ENCODE results near the gene GPR161.

Gene GPR161

DNA sequence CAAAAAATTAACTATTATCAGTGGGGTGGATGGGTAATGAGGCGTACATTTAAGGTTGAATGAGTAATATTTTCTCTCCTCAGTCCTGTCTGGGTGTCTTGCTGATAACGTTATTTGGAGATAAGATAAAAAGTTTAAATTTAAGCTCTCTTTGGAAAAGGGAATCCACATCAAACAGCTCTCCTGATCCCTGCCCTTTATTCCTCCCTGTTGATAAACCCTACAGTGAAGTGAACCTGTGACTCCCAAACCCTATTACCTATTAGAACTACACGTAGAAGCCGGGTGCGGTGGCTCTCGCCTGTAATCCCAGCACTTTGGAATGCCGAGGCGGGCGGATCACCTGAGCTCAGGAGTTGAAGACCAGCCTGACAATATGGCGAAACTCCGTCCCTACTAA is 9.9 kb upstream of the GPR161 start:
- no peak for DNase-seq

DNA sequence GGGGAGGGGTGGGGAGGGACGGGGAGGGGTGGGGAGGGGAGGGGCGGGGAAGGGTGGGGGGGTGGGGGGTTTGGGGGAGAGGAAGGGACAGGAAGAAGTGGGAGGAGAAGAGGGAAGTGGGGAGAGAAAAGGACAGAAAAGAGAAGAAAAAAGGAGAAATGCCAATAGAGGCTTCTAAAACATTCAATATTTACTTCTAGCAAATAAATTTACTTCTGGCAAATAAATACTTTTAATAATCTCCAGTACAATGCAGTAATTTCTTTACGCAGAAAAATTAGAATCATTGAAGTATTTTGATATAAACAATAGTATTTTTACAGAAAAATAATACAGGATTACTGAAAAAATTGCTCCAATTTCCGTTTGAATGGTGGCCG is 9.4 kb upstream of the GPR161 start:
- DNase-seq: no peak

DNA sequence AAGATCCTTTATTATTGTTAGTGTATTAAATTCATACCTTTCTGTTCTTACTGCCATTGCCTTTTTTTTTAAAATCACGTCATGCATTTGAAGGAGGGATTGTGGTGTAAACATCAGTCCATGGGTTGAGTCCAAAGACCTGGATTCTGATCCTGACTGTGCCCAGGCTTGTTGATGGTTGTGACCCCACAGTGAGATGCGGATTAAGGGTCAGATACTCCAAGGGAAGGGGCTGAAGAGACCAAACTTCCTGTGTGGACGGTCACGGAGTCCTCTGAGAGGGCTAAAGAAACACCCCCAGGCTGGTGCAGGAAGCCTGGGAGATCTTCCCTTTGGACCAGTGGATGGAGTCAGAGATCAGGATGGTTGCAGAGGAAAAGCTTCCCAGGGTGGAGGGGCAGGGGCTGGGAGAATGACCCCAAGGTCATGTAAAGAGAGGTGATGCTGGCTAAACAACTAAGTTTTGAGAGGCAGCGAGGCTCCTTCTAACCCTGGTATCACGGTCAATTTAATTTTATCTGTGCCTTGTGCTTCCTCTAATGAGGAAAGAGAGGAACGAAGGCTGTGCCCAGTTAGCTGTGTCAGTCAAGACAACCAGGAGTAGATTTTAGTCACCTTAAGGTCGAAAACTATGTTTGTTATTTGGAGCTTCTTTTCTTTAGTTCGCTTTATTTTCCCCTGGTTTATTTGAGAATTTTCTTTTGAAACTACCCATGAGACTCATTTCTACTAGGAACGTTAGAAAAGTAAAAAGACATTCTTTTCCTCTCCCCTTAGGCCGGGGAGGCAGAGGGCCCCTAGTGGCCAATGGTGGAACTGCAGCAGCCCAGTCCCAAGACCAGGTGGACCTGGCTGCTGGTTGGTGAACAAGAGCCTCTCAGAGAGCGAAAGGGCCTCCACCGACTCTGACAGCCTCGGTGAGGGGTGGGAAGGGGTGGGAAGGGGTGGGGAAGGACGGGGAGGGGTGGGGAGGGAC is 8.7 kb upstream of the GPR161 start:
- peak; percentile 62 for DNase-seq

DNA sequence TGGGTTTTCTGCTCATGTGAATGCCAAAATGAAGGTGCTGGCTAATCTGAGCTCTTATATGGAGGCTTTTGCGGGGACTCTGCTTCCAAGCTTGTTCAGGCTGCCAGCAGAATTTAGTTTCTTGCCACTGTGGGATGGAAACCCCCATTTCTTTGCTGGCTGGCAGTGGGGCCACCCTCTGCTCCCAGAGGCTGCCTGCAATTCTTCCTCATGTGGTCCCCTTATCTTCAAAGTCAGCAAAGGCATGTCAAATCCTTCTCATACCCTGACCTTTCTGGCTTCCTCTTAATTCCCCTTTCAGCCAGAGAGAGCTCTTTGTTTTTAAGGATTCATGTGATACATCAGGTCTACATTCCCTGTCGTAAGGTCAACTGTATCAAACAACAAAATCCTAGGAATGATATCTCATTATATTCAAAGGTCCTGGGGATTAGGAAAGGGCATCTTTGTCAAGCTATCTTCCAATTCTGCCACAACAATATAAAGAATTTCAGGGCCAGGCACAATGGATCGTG is 5.2 kb upstream of the GPR161 start:
- DNase-seq: no peak

DNA sequence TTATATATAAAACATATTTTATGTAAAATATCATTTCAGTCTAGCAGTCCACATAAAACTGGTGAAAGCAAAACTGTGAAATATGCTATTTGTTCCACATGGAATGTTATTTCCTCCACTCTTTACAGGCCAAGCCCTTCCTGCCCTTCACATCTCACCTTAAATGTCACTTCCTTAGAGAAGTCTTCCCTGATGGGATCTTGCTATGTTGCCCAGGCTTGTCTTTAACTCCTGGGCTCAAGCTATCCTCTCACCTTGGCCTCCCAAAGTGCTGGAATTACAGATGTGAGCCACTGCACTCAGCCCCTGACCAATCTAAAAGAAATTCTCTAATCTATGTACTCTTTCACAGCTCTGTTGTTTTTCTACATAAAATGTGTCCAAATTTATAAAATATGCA is 2.3 kb upstream of the GPR161 start:
- no peak for DNase-seq

DNA sequence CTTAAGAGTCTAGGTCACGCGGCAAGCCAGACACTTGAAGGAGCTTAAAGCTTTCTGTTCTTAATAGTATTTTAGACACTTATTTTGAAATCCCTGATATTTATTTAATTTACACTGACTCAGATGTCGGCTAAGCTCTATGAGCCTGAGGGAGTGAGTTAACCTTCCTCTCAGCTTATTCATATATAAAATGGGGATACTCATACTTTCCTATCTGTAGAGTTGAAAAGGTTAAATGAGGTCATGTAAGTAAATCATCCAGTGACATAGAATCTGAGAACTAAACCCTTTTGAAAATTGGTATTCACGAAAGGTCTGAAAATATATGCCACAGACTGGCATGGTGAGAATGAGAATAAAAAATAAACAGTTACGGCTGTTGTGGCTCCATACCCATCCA is 1.4 kb upstream of the GPR161 start:
- DNase-seq: no peak

DNA sequence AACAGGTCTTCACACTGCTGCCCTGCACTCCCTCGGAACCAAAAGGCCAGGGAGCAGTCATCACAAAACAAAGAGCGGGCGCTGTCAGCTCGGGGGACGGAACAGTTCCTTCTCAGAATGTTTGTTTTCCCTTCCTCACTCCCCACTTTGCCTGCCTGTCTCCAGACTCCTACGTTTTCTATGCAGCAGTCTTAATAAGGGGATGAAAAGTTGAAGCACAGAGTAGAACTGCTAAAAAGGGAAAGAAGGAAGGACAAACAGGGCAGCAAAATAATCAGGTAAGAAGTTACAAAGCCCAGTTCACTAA is 738 bp upstream of the GPR161 start:
- no peak for DNase-seq

DNA sequence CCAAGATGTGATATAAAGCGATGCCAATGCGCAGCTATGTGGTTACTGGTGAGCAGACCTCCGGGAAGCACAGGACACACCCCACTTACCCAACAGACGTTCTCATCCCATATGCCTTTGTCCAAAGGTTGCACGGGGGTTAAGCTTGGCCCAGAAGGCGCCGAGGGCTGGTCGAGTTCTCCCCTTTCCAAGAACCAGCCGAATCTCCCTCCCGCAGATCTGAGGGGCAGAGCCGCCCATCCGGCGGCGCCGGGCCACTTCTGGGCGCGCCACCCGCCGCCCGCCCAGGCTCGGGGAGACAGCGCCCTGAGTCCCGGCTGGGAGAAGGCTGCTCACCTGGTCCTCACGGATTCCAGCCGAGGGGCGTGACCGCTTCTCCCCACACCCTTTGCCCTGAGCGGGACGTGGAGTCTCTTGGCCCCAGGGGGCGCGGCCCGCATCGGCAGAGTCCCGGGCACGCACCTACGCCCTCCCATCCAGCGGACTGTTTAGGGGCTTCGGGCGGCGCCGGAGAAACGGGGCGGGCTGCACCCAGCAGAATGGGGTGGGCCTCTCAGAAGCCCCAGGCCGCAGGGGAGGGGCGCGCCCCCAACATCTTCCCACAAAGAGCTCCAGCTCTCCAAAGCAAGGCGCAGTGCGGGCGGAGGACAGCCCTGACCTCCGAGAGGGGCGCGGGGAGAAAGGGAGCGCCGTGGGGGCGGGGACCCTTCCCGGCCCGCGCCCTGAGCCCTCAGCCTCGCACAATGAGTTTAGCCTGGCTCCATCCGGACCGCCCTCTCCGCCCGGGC is 615 bp downstream of the GPR161 start:
- no peak for DNase-seq

DNA sequence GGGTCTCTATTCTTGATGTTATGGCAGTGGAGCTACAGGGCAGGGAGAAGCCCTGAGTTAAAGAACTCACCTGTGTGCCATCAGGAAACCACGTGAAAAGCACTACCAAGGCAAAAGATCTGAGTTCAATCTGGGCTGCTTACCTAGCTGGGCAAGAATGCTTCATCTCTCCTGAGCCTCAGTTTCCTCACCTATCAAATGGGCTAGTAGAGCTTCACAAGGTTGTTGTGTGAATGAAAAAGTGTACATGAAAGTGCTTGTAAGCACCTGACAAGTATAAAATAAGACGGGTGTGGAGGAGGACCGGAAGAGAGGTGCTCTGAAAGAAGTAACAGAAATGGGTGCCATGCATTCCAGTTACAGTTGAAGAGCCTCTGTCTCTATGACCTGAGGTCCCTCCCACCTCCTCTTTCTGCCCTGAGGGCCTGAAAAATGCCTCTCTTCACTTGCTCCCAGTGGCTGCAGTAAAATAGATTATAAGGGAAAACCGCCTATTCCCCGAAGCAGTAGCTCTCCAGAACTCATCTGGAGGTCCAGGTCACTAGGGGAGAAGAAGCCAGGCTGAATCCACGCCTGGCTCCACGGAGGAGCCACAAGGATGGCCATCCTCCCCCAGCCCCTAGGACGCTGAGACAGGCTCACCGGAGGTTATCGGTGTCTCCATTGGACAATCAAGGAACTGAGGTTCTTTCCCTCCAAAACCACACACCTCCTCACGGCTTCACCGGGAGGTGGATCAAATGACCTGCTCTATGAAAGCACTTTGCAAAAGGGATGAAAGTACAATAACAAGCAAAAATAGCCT is 1.4 kb downstream of the GPR161 start:
- no peak for DNase-seq

DNA sequence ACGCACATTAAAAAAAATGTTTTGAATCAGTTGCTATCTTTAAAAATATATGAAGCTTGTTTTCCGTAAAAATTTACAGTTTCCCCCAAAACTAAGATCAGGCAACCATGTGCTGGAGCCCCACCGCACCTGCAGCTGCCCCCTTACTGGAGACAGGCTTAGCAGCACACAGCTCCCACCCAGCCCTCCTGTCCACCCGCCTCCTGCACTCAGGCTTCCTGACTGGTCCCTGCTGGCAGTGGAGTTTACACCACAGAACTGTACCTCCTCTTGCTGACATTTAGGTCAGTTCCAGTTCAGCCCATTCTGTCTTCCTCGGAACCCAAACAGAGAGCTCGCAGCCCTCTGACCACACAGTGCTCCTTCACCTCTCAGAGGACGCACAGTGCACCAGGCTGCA is 2.1 kb downstream of the GPR161 start:
- DNase-seq: no peak

DNA sequence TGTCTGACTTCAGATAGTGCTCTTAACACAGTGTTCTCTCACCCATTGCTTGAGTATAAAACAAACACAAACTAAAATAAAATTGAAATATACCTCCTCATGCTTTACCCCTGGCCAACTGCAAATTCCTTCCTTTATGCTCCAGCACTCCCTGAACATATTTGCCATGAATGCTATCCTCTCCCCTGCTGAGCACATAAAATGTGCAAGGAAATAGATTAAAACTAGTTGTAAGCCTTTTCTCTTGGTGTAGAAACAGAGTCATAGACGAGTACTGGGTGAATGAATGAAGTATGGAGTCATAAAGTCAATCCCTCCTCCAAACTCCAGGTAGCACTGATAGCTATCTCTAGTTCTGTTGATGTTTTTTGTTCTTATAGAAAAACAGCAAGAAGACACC is 2.6 kb downstream of the GPR161 start:
- no peak for DNase-seq

DNA sequence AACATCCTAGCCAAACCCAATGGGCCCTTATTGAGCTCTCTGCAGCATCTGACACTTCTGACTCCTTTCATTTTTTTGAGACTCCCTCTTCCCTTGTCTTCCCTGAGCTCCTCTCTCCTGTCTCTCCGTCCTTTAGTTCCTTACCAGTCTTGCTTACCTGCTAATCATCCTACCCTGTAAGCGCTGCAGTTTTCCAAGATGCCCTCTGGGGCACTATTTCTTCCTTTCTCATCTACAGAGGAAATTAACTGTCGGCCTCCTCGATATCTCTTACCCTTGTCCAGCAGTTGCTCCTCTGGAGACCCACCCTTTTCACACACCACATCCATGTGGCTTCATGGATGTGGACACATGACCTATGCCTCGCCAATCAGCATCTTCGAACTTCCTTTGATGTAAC is 6.8 kb downstream of the GPR161 start:
- DNase-seq: no peak

DNA sequence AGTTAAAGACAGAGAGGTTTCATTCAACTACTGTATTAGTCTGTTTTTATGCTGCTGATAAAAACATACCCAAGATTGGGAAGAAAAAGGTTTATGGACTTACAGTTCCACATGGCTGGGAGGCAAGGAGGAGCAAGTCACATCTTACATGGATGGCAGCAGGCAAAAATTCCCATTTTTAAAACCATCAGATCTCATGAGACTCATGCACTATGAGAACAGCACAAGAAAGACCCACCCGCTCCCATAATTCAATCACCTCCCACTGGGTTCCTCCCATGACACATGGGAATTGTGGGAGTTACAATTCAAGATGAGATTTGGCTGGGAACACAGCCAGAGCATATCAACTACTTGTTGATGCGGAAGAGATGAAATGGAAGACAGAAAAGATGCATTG is 9.2 kb downstream of the GPR161 start:
- DNase-seq: no peak

DNA sequence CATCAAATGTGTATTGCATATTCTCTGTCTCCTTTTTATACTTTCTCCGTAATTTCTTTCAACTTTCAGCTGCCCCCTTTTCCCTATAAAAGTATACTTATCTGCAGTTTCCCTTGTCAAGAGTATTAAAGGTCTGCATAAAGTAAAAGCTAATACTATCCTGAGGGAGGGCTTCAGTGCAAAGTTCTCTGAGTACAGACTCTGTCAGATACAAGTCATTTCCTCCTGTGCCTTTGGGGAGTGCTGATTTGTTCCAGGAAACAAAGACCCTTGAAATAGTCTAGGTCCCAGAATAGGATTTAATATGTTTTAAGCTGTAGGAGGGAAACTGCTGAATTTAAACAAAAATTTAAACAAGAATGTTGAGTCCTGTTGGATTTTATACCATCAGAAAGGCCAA is 11.7 kb downstream of the GPR161 start:
- DNase-seq: no peak

DNA sequence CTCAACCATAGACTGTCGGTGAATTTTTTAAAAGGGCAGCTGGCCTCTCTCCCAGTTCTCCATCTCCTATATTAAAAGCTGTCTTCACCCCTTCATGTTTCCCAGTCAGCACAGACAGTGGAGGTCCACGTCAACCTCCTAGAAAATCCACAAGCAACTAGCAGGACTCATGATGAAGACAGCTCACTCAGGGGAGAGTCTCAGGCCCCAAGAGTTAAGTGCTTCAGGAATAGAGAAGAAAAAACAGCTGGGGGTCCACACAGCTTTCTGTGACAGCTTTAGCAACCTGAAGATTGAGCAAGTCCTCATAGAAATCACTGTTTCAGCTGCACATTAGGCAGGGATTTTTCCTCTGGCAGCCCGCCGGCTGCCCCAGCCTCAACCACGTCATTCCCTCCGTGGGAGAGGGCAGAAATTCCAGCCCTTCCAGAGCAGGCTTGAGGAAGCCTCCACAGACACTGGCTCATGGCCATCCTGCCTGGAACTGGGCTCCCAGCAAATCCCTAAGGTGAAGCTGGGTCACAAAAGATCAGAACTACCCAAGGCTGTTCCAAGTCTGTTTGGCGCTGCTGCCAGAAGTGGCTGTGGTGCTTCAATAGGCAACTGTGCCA is 15.2 kb downstream of the GPR161 start:
- no peak for DNase-seq

DNA sequence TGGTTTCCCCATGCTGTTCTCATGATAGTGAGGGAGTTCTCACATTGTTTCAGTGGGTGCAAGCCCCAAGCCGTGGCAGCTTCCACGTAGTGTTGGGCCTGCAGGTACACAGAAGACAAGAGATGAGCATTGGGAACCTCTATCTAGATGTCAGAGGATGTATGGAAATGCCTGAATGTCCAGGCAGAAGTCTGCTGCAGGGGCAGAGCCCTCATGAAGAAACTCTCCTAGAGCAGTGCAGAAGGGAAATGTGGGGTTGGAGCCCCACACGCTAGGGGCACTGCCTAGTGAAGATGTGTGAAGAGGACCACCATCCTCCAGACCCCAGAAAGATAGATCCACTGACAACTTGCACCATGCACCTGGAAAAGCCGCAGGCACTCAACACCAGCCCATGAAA is 17.0 kb downstream of the GPR161 start:
- DNase-seq: no peak

DNA sequence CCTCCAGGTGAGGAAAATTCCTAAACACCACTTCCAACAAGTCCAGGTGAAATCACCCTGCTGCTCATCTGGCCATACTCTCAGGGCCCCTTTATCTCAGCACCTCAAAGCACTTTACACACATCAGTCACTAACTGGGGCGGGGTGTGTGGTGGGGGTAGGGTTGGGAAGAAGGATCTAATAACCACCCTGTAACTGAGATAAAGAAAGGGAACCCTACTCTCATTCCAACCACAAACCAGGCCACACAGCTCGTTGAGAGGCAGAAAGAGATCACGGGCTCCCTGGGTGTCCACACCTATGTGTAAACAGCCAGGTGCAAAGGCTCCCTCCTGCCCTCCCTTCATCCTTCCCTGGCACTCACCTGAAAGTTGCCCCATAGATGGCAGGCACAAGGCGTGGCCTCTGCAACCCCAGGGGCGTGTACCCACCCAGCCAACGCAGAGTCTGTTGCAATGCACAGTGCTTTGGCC is 20.4 kb downstream of the GPR161 start:
- DNase-seq: peak; percentile 95

DNA sequence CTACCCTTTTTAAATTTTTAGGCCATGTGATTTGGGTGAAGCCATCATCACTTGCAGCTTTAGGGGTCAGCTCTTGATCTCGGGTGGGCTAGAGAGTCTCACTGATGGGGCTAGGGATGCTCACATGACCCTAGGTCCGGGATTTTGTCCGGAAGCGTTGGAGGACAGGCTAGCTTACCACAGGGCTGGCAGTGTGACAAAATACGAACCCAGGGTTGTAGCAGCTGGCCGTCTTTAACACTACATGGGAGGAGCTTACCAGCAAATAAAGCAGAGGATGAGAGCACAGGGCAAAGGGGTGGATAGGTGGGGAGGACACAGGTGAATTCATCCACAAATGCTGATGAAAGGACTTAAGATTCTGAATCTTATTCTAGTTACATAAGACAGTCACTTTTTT is 21.9 kb downstream of the GPR161 start:
- peak; percentile 51 for DNase-seq

DNA sequence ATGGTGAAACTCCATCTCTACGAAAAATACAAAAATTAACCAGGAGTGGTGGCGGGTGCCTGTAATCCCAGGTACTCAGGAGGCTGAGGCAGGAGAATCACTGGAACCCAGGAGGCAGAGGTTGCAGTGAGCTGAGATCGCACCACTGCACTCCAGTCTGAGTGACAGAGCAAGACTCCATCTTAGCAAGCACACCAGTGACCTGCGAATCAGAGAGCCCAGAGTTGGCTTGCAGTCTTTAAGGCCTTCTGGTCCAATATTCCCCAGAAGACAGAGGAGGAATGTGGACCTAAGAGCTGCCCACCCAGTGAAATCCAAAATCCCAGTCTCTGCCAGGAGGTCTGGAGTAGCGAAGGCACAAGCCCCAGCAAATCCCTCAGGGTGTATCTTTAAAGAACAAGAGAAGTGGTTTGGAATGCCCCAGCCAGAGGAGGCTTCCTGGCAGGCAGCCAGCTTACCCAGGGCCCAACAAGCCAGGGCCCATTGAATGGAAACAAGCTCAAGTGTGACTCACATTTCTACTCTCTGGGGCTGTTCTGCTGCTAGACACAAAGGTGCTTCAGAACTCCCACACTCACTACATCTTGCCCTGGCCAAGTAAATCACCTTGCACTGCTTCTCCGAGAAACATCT is 23.9 kb downstream of the GPR161 start:
- peak; percentile 89 for DNase-seq

DNA sequence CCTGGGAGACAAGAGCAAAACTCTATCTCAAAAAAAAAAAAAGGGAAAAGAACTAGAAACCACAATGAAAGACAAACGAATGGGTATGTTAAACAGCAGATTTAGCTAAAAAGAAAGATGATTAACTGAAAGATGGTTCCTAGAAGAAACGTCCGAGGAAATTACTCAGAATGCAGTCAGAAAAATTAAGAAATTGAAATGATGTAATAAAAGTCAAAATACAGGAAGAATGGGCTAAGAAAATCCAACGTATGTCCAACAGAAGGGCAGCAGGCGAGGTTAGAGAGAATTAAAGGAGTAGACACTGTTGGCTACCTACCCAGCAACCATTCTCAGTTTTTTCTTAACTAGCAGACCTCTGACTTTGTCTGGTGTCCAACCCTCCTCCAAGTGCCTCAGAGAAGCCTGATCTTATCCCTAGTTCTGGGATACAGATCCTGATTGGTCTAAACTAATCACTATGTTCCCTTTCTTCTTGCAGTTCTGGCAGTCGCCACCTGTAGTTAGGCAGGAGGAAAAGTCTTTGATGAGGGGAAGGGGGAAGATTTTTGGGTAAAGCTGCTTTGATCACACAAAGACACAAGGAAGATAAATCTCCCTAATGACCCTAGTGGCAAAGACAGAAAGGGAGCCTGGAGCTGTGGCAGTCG is 25.7 kb downstream of the GPR161 start:
- DNase-seq: no peak

DNA sequence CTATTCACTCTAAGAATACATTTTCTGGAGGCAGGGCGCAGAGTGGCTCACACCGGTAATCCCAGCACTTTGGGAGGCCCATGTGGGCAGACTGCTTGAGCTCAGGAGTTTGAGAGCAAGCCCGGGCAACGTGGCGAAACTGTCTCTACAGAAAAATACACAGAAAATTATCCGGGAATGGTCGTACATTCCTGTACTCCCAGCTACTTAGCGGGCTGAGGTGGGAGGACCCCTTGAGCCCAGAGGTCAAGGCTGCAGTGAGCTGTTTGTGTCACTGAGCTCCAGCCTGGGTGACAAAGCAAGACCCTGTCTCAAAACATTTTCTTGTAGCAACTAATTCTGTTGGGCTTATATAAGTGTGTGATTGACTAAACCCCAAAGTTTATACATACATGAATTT is 30.5 kb downstream of the GPR161 start:
- no peak for DNase-seq

DNA sequence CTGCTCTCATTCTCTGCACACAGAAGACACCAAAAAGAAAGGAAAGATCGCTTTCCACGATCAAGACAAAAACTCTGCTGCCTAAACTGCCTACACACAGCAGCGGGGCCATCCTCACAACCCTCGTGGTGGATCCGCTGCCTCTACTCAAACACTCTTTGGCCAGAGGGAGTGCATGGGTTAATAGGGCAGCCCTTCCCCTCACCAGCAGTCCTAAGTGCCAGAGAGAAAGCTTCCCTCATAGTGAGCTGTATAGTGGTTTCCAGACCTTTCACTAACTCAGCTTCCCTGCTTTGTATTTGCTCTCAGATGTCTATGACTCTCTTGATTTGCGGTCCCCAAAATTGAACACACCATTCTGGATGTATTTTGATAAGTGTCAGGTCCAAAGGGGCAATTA is 30.9 kb downstream of the GPR161 start:
- no peak for DNase-seq
